GM18909 (cell line): Measurements from ENCODE around the gene SDC3.

Experiments
- ATAC-seq: cut with Tn5 transposase; IDR thresholded peaks from one replicate; pipeline ENCODE4 v1.9.1; 2021; ENCODE audit warnings: mild to moderate bottlenecking; ENCODE audit not compliant: unreplicated experiment, poor library complexity

Gene SDC3

GRCh38 chr1:30893776-30894507, 14.6 kb downstream of the SDC3 start:
- ATAC-seq = no peak

- no peak for ATAC-seq
Measured at GRCh38 chr1:30892671-30893073, 15.9 kb downstream of the SDC3 start.

- ATAC-seq = no peak
Measured at GRCh38 chr1:30891227-30891552, 17.4 kb downstream of the SDC3 start.

GRCh38 chr1:30890502-30891226, 17.9 kb downstream of the SDC3 start:
- ATAC-seq = no peak

- no peak for ATAC-seq
Measured at GRCh38 chr1:30889511-30889910, 19.0 kb downstream of the SDC3 start.

GRCh38 chr1:30888975-30889374, 19.6 kb downstream of the SDC3 start:
- ATAC-seq = no peak

- ATAC-seq = no peak
Measured at GRCh38 chr1:30888391-30888790, 20.2 kb downstream of the SDC3 start.

- no peak for ATAC-seq
Measured at GRCh38 chr1:30887485-30888315, 20.9 kb downstream of the SDC3 start.

- ATAC-seq = no peak
Measured at GRCh38 chr1:30886710-30887428, 21.7 kb downstream of the SDC3 start.

- ATAC-seq = no peak
Measured at GRCh38 chr1:30885570-30886522, 22.7 kb downstream of the SDC3 start.

- no peak for ATAC-seq
Measured at GRCh38 chr1:30884723-30885122, 23.8 kb downstream of the SDC3 start.

GRCh38 chr1:30883389-30884172, 25.0 kb downstream of the SDC3 start:
- ATAC-seq = no peak

GRCh38 chr1:30882678-30883388, 25.7 kb downstream of the SDC3 start:
- ATAC-seq = no peak

GRCh38 chr1:30881319-30882181, 27.0 kb downstream of the SDC3 start:
- ATAC-seq = peak; percentile 82

- ATAC-seq = peak; percentile 29
Measured at GRCh38 chr1:30880678-30881318, 27.8 kb downstream of the SDC3 start.

- no peak for ATAC-seq
Measured at GRCh38 chr1:30879940-30880677, 28.4 kb downstream of the SDC3 start.
